Measurements from ENCODE around the gene NMNAT2. TPM values are rescaled to one million over a fixed set of nuclear protein-coding genes. Genes with fewer than 3 reads are reported as not detected.
"Not testable (repeated sequence)": the region's sequence is repeated elsewhere in the genome, so short reads cannot be mapped to it uniquely, and the experiment has no call there.

NMNAT2 gene
- total and polyA plus RNA-seq, 2 of the 4 experiments (the other 2 are of a cell fraction) = 0.36 to 2.4 TPM

- H3K56ac ChIP-seq (ENCODE audit: extremely low read depth, insufficient read depth, low read length); H2BK120ac ChIP-seq (ENCODE audit: low read depth, low read length); H2BK5ac ChIP-seq (ENCODE audit: low read depth, low read length, poor library complexity, severe bottlenecking); H3K27ac ChIP-seq (ENCODE audit: insufficient read depth, low read length); H3K18ac ChIP-seq (ENCODE audit: low read depth, low read length); H3K79me1 ChIP-seq (ENCODE audit: low read depth in 1 of 2, low read length in 2 of 2); H3K4me3 ChIP-seq (ENCODE audit: insufficient read depth, low read depth, low read length); H4K5ac ChIP-seq (ENCODE audit: low read depth, low read length); H4K8ac ChIP-seq (ENCODE audit: low read depth in 2 of 2, low read length in 2 of 2); POLR2A ChIA-PET (ENCODE audit: unreplicated experiment); intact Hi-C loops (cut with micrococcal nuclease); H4K91ac ChIP-seq (ENCODE audit: insufficient read depth, low read depth, low read length); H2AK5ac ChIP-seq (ENCODE audit: low read depth, low read length); H3K4me2 ChIP-seq (ENCODE audit: low read depth, low read length); H3K14ac ChIP-seq (replicated peaks; ENCODE audit: low read depth, low read length); DNase-seq; H3K36me3 ChIP-seq (ENCODE audit: control insufficient read depth, insufficient read depth, low read length); H3K9ac ChIP-seq (ENCODE audit: low read depth, low read length); H3K4me1 ChIP-seq (ENCODE audit: control insufficient read depth, insufficient read depth, low read length); H3K9me3 ChIP-seq (ENCODE audit: control insufficient read depth, insufficient read depth, low read length); H2BK20ac ChIP-seq (ENCODE audit: low read depth, low read length); H3K4ac ChIP-seq (ENCODE audit: low read depth, low read length); dilution Hi-C loops (cut with HindIII; ENCODE audit: low sequenced_read_pairs, unreplicated experiment); H2AFZ ChIP-seq (replicated peaks; ENCODE audit: low read length, poor library complexity); CTCF ChIA-PET; H3K23ac ChIP-seq (ENCODE audit: low read depth, low read length); BruUV-seq (replicated peaks); H4K20me1 ChIP-seq (ENCODE audit: insufficient read depth, low read length); H3K9me1 ChIP-seq (ENCODE audit: insufficient read depth, low read length); H2AK9ac ChIP-seq (replicated peaks; ENCODE audit: low read depth, low read length, poor library complexity); ATAC-seq (ENCODE audit: low read depth); in situ Hi-C loops (cut with MboI; ENCODE audit: low sequenced_read_pairs); H2BK15ac ChIP-seq (ENCODE audit: low read depth, low read length): not testable (repeated sequence)
- WGBS, 2 experiments (ENCODE audit: extremely low coverage in 2 of 2, insufficient read length in 1 of 2) = no CpG with 5 or more reads among the region's 3 CpGs
- H3K27me3 ChIP-seq (ENCODE audit: control insufficient read depth, insufficient read depth, low read length) = peaks cover 10% of the 10 kb centered on the region
Observed at GRCh38 chr1:183427591-183427990, 9.4 kb upstream of the NMNAT2 start.

Measured in IMR-90 (cell line).